ENCODE measurements around the gene ZNF546.

Gene ZNF546

DNA sequence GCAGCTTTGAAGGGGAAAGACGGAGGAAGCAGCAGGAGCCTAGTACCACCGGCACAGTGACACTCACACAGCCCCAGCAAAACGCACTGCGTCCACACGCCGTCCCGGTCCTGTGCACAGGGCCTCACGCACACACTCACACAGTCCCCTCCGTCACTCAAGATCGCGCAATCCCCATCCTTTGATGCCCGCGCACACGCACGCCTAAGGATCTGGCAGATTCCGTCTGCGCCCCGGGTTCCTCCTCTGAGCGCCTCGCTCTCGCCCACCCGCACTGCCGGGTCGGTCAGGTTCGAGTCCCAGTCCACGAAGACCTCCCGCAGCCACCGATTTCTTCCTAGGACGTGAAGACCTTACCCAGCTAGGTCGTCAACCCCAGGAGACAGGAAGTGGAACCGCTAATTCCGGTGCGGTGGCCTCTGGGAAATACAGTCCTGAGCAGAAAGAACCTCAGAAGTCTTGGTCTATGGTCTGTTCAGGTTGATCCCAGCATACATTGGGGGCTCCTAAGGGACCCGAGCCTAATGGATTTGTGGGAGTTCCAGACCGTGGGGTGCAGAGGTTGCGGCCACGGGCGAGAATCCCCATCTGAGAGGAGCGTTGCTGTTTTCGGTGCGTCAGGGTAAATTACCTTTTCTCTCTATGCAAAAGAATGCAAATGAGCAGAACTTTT is 59.1 kb downstream of the ZNF546 start, which contains the start of gene ZNF780B:
Gene ZNF780B (minus strand): TSS at position 400 of the 673 bp plus-strand sequence. CDS start 5,899 bp downstream, outside the sequence.
- DNase-seq (ENCODE audit: low spot score): peak; percentile 82

DNA sequence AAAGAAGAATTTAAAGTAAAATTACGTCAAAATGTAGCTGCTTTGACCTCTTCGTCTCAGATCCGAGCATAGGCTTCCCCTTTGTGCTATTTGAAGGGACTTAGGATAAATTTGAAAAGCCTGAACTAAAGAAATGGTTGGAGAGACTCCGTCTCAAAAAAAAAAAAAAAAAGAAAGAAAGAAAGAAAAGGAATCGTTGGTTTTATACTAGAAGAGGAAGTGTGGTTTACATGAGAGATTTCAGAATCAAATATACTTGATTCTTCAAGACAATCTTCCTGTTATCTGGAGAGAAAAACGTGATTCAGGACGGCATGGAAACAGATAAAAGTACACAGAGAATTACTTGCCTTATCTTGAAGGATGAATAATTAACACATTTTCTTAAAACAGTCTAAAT is 59.6 kb downstream of the ZNF546 start:
- DNase-seq (ENCODE audit: low spot score): no peak

DNA sequence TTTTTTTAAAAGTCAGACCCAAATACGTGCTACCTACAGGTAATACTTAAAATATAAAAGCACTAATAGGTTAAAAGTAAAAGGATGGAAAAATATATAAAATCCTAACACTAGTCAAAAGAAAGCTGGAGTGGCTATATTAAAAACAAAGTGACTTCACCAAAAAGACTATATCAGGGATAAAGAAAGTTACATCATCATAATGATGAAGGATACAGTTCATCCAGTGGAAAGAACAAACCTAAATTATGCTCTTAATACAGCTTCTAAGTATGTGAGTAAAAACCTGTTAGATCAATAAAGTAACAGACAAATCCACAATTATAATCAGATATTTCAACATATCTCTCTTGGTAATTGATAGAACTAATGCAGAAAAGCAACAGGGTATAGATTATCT is 60.3 kb downstream of the ZNF546 start:
- DNase-seq (ENCODE audit: low spot score): no peak

DNA sequence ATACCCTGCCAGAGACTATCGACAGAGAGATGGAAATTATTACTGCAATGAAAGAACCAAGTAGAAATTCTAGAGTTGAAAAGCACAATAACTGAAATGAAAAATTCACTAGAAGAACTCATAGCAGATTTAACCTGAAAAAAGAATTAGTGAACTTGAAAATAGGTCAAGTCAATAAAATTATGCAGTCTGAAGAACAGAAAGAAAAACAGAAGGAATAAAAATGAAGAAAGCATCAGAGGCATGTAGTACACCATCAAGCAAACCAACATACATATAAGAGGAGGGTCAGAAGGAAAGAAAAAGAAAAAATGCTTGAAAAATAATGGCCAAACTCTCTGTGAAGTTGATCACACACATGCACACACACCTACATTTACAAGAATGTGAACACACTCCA is 62.8 kb downstream of the ZNF546 start:
- DNase-seq (ENCODE audit: low spot score): no peak

DNA sequence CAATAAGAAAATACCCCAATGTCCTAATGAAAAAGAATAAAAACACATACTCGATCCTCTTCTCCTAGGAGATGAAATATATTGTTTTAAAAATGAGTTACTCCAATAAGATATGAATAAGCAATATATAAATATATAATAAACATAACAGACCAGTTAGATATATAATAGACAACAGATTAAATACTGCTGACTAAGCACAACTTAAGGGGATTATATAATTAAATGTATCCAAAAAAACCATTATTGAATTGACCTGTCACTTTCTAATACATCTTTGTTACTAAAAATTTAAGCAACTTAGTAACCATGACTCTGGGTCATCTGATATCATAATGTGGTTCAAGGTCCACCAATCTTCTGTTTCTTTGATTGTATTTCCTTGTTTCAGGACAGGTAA is 73.2 kb downstream of the ZNF546 start:
- no peak for DNase-seq (ENCODE audit: low spot score)
